ENCODE measurements around the gene PAPPA. TPM values are rescaled to one million over a fixed set of nuclear protein-coding genes. Genes with fewer than 3 reads are reported as not detected.

The PAPPA gene
- total RNA-seq, 4 donors from 2014 or later = 2.1 to 5.0 (median 3.7) TPM

DNA sequence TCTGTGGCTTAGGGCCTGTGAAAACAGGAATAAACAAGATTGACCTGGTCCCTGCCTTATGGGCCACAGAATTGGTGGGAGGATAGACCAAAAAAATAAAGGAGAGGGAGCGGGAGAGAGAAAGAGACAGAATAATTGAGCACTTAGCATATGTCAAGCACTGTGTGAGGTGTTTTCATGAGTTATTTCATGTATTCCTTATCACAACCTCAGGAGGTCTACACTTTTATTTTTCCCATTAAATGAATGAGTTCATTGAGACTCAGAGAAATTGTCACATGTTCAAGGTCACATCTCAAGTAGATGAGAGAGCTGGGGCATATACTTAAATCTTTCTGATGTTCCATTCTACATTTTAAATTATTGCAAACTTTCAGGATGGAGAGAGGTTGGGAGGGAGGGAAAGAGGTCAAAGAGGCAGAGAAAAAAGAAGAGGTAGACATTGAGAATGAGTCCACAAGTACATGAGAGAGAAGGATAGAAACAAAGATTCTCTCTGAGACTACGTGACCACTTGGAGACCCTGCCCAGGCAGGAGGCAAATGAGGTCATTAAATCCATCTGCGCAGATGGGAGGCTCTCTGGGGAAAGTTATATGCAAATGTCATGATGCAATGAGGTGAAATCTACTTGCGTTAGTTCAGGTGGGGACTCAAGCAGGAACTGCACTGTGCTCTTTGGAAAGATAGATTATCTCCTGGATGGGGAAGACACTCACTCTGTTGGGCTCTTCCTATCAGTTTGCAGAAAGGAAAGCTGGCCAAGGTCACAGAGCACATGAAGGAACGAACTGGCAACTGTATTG is 241.5 kb downstream of the PAPPA start:
- Histone ChIP-seq H3K27me3 (no peaks in the 10 kb centered on the region), H3K4me1 (no peaks in the 10 kb centered on the region), H3K4me3 (no peak overlapping the region), H3K9me3 (no peaks in the 10 kb centered on the region), H3K36me3 (peaks cover 0 to 11% (median 3%) of the 10 kb centered on the region in 4 donors), H3K27ac (replicated peaks in 1 of 4) (no peak overlapping the region)
- DNase-seq (ENCODE audit: extremely low spot score) = no peak
- TF ChIP-seq POLR2AphosphoS5 (IDR thresholded peaks at IDR 0.05) = no peak
- TF ChIP-seq EP300 (IDR thresholded peaks at IDR 0.05) = no peak
- TF ChIP-seq POLR2A (IDR thresholded peaks at IDR 0.05; ENCODE audit: low read depth) = no peak
- TF ChIP-seq, protein P1, sequence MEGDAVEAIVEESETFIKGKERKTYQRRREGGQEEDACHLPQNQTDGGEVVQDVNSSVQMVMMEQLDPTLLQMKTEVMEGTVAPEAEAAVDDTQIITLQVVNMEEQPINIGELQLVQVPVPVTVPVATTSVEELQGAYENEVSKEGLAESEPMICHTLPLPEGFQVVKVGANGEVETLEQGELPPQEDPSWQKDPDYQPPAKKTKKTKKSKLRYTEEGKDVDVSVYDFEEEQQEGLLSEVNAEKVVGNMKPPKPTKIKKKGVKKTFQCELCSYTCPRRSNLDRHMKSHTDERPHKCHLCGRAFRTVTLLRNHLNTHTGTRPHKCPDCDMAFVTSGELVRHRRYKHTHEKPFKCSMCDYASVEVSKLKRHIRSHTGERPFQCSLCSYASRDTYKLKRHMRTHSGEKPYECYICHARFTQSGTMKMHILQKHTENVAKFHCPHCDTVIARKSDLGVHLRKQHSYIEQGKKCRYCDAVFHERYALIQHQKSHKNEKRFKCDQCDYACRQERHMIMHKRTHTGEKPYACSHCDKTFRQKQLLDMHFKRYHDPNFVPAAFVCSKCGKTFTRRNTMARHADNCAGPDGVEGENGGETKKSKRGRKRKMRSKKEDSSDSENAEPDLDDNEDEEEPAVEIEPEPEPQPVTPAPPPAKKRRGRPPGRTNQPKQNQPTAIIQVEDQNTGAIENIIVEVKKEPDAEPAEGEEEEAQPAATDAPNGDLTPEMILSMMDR (IDR thresholded peaks at IDR 0.05) = no peak
- intact Hi-C loops (cut with DNase I) = no loop called here
- WGBS = 87% methylated on average over 5 of the region's 5 CpGs

DNA sequence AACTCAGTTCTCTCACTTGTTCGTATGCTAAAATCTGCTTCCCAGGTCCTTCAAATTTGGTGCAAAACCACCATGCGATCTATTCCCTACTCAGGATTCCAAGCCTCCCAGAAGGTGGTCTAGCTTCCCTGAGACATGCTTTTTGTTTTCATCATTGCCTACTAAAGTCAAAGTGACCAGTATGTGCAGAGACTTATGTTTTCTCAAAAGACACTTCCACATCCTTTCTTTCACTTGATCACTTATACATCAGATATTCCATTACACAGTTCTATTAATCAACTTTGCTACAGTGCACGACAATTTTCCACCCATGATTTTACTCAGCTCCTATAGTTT is 242.1 kb downstream of the PAPPA start:
- TF ChIP-seq POLR2AphosphoS5 (IDR thresholded peaks at IDR 0.05) (no peak), POLR2A (IDR thresholded peaks at IDR 0.05; ENCODE audit: low read depth) (no peak)
- no peak for DNase-seq (ENCODE audit: extremely low spot score)
- Histone ChIP-seq H3K9me3 (no peaks in the 10 kb centered on the region), H3K36me3 (peaks cover 0 to 11% (median 3%) of the 10 kb centered on the region in 4 donors), H3K4me3 (no peak overlapping the region), H3K27ac (replicated peaks in 1 of 4) (no peak overlapping the region), H3K4me1 (no peaks in the 10 kb centered on the region), H3K27me3 (no peaks in the 10 kb centered on the region)
- WGBS = 91% methylated on average over 3 of the region's 3 CpGs
- intact Hi-C loops (cut with DNase I) = no loop called here

DNA sequence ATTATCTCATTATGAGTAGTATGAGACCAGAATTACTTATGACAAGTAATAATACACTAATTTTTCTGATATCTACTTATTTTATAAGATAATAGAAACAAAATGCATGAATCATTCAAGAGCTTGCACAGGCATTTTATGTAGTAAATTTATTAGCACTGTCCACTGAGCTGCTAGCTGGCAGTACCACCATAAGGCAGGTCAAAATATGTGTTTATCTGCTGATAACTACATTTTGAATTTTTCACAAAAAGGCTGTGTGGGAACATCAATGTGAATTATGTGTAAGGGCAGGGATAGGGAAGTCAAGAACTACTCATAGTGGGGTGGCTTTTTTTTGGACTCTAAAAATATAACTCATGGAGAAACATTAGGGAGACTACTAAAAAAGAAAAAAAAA is 249.6 kb downstream of the PAPPA start:
- H3K36me3 ChIP-seq = no peaks in the 10 kb centered on the region
- TF ChIP-seq POLR2A (IDR thresholded peaks at IDR 0.05; ENCODE audit: low read depth) (no peak), POLR2AphosphoS5 (IDR thresholded peaks at IDR 0.05) (no peak), EP300 (IDR thresholded peaks at IDR 0.05) (no peak)
- TF ChIP-seq, protein P1 (IDR thresholded peaks at IDR 0.05) = no peak
- no peak for DNase-seq (ENCODE audit: extremely low spot score)
- H3K27me3 ChIP-seq = no peaks in the 10 kb centered on the region
- no peaks in the 10 kb centered on the region for H3K9me3 ChIP-seq
- H3K4me1 ChIP-seq = no peaks in the 10 kb centered on the region
- H3K27ac ChIP-seq (replicated peaks in 1 of 4) = no peak overlapping the region
- H3K4me3 ChIP-seq = no peak overlapping the region
- intact Hi-C loops (cut with DNase I) = no loop called here

DNA sequence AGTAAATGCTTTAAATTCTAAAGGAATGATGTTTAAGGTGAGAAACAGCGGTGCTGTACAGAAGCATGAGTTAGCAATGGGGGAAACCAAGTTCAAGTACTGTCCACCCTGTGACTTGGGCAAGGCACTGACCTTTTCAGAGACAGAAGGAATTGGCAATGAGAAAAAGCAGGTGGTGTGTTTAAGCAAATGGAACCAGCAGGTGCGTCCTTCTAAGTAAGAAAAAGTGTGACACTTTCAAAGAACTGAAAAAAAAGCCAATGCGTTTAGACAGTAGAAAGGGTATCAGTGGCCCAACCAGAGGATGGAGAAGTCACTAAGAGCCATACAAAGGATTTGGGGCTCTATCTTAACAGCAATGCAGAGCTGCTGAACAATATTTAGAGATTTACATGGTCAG is 250.6 kb downstream of the PAPPA start:
- no peaks in the 10 kb centered on the region for H3K9me3 ChIP-seq
- TF ChIP-seq, protein P1 (IDR thresholded peaks at IDR 0.05) = no peak
- no peak for TF ChIP-seq EP300 (IDR thresholded peaks at IDR 0.05)
- no peak for TF ChIP-seq POLR2A (IDR thresholded peaks at IDR 0.05; ENCODE audit: low read depth)
- no peak for TF ChIP-seq POLR2AphosphoS5 (IDR thresholded peaks at IDR 0.05)
- no peaks in the 10 kb centered on the region for H3K27me3 ChIP-seq
- H3K4me3 ChIP-seq = no peak overlapping the region
- intact Hi-C loops (cut with DNase I) = no loop called here
- H3K27ac ChIP-seq (replicated peaks in 1 of 4) = no peak overlapping the region
- WGBS = 97% methylated on average over 3 of the region's 3 CpGs
- no peaks in the 10 kb centered on the region for H3K4me1 ChIP-seq
- no peak for DNase-seq (ENCODE audit: extremely low spot score)
- no peaks in the 10 kb centered on the region for H3K36me3 ChIP-seq

DNA sequence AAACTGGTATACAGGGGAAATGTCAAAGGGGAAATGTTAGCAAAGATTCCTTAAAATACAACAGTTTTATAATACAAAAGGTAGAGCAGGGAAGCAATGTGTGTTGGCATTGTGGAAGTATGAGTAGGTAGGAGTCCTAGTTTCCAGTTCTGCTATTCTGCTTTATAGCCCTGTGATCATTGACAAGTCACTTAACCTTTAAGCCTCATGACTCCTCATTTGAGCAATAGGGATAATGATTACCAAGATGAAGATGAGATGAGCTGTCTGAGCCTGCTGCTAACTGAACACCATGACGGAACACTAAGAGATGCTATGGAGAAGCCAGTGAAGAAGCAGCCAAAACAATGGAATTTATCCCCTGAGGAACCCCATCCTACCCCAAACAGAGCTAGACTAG is 251.7 kb downstream of the PAPPA start:
- TF ChIP-seq POLR2AphosphoS5 (IDR thresholded peaks at IDR 0.05) (no peak), EP300 (IDR thresholded peaks at IDR 0.05) (no peak), POLR2A (IDR thresholded peaks at IDR 0.05; ENCODE audit: low read depth) (no peak)
- TF ChIP-seq, protein P1 (IDR thresholded peaks at IDR 0.05) = no peak
- Histone ChIP-seq H3K4me1 (no peaks in the 10 kb centered on the region), H3K27me3 (no peaks in the 10 kb centered on the region), H3K36me3 (no peaks in the 10 kb centered on the region), H3K4me3 (no peak overlapping the region), H3K27ac (replicated peaks in 1 of 4) (no peak overlapping the region), H3K9me3 (no peaks in the 10 kb centered on the region)
- no peak for DNase-seq (ENCODE audit: extremely low spot score)
- WGBS = 100% methylated on average over 1 of the region's 1 CpG
- intact Hi-C loops (cut with DNase I) = no loop called here

Measured in esophagus muscularis mucosa (tissue), 4 donors.